Activated T-cell treated with anti-CD3 and anti-CD28 coated beads, Interleukin-2, amount 50 U/mL, for 1 hour (primary cell): Measurements from ENCODE around the gene KRTAP4-9.
"Not testable (repeated sequence)": the region's sequence is repeated elsewhere in the genome, so short reads cannot be mapped to it uniquely, and the experiment has no call there.

Experiments
- DNase-seq: peaks from one replicate; pipeline ENCODE4 v3.0.0-alpha.2; 2020

The KRTAP4-9 gene

GRCh38 chr17:41098481-41098880 lies 6.7 kb upstream of the KRTAP4-9 start:
- DNase-seq = no peak

GRCh38 chr17:41099682-41100480 lies 5.3 kb upstream of the KRTAP4-9 start:
- not testable (repeated sequence) for DNase-seq

GRCh38 chr17:41101586-41102259 lies 3.5 kb upstream of the KRTAP4-9 start, which contains the start of gene KRTAP4-16:
TSS of gene KRTAP4-16 (minus strand) at chr17:41102209. CDS start at chr17:41102209, 0 bp downstream.
- no peak for DNase-seq

DNA sequence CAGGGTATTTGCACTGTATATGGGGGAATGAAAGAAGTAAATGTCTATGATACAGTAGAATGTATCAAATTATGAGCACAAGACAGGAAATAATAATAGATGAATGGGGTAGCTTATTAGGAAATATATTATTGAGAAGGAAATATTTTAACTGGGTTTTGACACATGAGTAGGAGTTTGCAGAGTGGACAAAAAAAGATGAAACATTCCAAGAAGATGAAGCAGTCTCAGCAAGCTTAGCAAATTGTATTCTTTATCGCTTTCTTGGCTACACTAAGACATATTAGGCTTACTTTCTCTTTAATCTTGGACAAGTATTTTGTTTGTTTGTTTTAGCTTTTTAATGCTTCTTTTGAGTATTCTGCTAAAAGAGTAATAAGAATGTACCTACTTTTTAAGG lies 1.3 kb upstream of the KRTAP4-9 start:
- DNase-seq = no peak

- DNase-seq = not testable (repeated sequence)
These were observed 677 bp upstream of the KRTAP4-9 start for GRCh38 chr17:41104386-41105038.

DNA sequence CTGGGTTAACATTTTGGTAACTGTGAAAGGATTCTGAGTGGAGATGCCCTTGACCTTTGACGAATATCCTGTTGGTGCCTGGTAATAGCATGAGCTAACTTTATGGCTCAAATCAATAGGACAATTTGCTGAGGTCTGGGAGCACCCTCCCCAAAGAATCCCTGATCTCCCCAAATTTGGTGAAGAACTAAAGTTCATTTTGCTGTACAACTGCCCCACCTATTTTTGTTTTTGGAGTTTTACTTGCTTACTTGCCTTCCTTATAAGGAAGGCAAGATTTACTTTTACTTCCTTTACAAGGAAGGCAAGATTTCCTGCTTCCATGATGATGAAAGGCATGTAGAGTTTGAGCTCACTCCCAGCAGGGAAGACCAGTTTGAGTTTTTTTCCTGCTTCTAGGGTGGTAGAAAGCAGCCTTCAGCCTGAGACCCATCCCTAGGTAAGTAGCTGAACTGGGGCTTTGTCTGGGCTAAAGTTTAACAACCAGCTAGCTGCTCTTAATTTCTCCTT lies 2.8 kb downstream of the KRTAP4-9 start:
- DNase-seq = no peak

GRCh38 chr17:41108728-41109386 lies 3.7 kb downstream of the KRTAP4-9 start:
- DNase-seq = not testable (repeated sequence)

DNA sequence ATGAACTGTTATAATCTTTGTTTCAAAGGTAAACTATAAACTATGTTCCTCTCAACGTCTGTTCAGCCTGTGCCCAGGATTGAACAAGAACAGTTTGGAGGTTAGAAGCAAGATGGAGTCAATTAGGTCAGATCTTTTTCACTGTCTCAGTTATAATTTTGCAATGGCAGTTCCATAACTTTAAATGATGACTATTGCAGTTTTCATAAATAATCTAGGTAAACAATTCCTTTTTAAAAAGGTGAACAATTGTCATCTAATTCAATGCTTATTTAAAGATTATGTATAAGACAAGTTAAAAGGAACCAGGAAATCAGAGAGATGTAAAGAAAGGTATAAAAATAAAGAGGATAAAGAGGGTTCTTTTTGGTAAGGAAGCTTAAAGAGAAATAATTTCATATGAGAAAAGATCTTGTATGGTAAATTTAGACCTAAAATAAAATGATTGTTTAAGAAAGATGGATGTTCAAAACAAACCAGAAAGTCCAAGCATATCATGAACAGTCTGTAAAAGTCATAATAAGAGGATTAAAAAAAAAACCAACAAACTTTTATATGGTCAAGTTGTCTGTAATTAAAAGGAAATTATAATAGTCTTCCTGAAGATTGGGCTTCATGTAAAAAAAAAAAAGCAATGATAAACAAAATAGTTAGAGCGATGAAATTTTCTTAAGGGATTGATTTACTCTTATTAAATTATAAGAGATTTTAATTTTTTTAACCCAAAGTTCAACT lies 6.1 kb downstream of the KRTAP4-9 start:
- DNase-seq = no peak

DNA sequence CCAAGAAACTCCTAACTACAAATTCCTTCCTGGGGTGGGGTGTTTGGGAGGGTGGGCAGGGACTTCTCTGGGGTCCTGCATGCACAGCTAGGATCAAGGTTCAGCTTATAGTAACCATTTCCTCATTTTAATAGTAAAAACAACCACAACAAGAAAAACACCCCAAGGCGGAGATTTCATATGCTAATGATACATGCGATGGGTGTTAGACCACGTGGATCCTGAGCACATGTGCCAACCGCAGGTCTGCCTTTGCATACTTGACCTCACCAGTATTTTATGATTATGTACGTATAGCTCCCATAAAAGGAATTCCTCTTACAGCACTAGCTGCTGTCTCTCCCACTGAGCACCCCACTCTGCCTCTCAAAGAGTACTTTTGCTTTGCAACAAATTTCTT lies 11.1 kb downstream of the KRTAP4-9 start:
- no peak for DNase-seq

DNA sequence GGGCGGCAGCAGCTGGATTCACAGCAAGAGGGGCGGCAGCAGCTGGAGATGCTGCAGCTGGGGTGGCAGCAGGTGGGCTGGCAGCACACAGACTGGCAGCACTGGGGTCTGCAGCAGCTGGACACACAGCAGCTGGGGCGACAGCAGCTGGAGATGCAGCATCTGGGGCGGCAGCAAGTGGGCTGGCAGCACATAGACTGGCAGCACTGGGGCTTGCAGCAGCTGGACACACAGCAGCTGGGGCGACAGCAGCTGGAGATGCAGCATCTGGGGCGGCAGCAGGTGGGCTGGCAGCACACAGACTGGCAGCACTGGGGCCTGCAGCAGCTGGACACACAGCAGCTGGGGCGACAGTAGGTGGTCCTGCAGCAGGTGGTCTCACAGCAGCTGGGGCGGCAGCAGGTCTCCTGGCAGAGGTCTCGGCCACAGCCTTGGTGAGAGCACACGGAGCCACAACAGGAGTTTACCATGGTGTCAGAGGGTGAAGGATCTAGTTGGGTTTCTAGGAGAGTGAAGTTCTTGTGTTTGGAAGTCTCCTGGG lies 12.7 kb downstream of the KRTAP4-9 start, which contains the start of gene KRTAP4-11:
Gene KRTAP4-11 (minus strand): TSS at position 528 of the 541 bp plus-strand sequence. CDS start 58 bp downstream, at position 470.
- not testable (repeated sequence) for DNase-seq

DNA sequence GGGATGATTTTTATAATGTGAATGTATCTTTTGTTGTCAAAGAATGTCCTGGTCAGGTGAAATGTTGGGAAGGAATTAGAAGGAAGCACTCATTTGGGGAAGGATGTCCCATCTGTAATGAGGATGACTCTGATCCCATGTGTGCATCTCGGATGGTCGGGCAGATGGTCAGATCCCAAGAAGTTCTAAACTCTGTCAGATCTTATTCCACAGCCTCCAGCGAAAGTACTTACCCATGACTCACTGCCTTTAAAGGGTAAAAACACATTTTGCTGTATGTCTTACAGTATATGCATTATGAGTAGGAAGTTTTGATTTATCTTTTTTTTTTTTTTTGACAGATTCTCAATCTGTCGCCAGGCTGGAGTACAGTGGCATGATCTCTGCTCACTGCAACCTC lies 13.5 kb downstream of the KRTAP4-9 start:
- no peak for DNase-seq

GRCh38 chr17:41119696-41120690 lies 14.8 kb downstream of the KRTAP4-9 start:
- not testable (repeated sequence) for DNase-seq

GRCh38 chr17:41121742-41122141 lies 16.6 kb downstream of the KRTAP4-9 start:
- DNase-seq = no peak

DNA sequence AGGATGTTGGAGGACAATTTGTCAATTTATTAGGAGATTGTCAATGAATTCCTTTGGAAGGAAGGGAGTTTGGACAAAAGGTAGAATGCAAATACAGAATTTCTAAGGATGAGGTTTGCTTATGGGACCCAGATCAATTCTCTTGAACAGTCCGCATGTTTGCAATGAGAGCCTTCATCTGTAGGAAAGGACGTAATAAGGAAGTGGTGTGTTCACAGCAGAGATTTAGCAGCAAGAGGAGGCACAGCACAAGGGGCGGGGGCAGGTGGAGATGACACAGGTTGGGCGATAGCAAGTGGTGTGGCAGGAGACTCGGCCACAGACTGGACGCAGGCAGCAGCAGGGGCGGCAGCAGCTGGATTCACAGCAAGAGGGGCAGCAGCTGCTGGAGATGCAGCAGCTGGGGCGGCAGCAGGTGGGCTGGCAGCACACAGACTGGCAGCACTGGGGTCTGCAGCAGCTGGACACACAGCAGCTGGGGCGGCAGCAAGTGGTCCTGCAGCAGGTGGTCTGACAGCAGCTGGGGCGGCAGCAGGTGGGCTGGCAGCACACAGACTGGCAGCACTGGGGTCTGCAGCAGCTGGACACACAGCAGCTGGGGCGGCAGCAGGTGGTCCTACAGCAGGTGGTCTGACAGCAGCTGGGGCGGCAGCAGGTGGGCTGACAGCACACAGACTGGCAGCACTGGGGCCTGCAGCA lies 18.3 kb downstream of the KRTAP4-9 start:
- not testable (repeated sequence) for DNase-seq

DNA sequence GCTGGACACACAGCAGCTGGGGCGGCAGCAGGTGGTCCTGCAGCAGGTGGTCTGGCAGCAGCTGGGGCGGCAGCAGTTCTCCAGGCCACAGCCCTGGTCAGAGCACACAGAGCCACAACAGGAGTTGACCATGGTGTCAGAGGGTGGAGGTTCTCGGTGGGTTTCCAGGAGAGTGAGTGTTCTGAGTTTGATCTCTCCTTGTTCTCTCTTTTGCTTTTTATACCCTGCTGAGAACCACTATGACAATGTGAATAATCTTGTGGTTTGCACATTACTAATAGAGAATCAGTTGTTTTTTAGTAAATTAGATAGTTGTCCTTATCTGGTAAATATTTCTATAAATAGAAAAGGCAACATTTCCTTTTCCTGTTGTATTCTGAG lies 18.8 kb downstream of the KRTAP4-9 start, which contains the start of gene KRTAP4-12:
Gene KRTAP4-12 (minus strand): TSS at position 192 of the 381 bp plus-strand sequence. CDS start 60 bp downstream, at position 132.
- DNase-seq = not testable (repeated sequence)

DNA sequence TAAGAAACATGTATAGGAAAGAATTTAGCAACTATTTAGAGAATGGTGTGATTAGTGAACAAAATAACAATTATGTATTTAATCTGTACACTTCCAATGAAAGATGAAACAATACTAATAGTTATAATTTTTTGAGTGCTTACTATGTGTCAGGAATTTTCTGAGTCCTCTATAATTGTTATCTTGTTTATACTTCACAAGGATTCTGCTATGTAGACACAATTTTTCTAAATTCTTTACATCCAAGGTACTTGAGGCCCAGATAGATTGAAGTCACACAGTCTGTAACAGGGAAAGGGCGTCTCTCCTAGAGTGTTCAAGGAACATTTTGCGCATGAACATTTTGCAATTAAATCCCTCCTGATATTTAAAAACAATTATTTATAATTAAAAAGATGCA lies 19.9 kb downstream of the KRTAP4-9 start:
- DNase-seq = no peak

- DNase-seq = no peak
These were observed 21.2 kb downstream of the KRTAP4-9 start for GRCh38 chr17:41126412-41126811.

DNA sequence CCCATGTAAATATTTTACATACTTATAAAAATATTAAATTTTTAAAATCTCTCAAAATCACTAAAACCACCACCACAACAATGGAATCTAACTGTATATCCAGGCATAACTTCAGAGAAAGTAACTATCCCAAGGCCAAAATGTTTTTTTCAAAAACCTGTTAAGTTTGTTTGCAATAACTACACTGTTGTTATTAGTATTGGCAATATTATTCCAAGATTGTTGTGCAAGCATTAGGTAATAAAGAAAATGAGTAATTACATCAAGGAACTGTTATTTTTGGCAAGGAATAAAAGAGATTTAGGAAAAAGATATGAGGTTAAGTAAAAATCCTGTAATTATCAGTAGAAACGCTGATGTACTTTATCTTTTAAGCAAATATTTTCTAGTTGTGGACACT lies 22.2 kb downstream of the KRTAP4-9 start:
- no peak for DNase-seq

DNA sequence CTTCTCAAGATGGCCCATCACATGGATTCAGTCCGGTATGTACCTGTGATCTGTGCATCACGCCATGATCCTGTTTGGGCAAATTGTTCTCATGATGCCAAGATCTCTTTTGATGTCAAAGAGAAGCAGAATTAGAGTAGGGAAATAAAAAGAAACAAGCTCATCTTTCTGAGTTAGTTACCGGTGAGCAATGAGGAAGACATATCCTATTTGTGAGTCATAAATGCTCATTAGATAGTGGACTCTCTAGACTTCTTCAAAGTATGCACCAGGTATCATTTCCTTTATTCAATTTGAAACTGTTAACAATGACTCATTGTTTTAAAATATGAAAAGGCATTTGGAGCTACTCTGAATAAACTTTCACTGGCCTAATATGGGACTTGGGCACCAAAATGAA lies 26.8 kb downstream of the KRTAP4-9 start:
- no peak for DNase-seq
